HG03095 (cell line): ENCODE results near the gene TOX3.

Experiments used
- ATAC-seq: cut with Tn5 transposase; IDR thresholded peaks from one replicate; pipeline ENCODE4 v1.9.1; 2021; ENCODE audit warnings: moderate library complexity; ENCODE audit not compliant: unreplicated experiment

TOX3 gene

DNA sequence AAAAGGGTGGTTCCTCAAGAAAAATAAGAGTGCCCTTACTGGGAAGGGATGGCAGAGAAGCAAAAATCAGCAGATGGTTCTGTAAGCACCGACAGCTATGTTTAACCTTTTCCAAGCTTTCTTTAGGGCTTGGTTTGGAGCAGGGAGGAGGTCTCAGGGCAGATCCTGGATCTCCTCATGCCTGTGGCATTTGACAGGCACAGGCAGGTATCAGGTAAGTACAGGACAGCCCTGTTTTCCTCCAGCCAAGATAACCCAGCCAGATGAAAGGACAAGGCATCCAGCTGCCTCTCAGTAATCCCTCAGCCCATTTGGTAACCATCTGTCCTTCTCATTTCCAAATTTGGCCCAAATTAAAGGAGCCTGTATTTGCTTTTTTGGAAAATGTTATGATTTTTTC, 141.5 kb downstream of the TOX3 start:
- no peak for ATAC-seq

DNA sequence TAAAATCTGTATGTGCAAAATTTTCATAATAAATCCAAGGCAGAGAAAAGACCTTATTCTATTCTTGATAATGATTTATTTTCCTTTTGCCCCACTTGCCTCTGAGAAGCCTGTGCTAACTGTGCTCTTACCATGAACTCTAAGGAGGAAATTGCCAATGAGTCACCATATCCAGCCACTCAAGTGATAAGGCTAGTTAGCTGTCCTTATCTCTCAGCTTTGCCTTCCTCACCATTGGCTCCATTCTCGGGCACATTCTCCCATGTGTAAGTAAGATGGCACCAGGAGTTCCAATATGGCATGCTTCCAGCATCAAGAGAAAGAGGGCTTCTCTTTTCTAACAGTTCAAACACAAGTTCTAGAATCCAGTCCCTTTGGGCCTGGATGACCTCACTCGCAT, 142.4 kb downstream of the TOX3 start:
- ATAC-seq: no peak

DNA sequence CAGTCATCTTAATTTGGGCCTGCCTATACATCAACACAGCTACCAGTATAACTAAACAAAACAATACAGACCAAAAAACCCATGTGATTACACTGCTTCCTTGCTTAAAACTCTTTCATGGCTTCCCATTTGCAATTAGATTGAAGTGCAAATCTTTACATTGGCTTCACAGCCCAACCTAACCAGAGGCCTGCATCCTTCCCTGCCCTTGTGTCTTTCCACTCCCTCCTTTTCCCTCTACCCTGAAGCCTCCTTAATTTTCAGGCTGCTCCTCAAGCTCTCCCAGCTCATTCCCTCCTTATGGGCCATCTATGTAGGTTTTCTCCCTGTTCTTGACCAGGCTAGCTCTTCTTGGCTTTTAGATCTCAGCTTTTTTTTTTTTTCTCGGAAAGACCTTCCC, 147.8 kb downstream of the TOX3 start:
- no peak for ATAC-seq

DNA sequence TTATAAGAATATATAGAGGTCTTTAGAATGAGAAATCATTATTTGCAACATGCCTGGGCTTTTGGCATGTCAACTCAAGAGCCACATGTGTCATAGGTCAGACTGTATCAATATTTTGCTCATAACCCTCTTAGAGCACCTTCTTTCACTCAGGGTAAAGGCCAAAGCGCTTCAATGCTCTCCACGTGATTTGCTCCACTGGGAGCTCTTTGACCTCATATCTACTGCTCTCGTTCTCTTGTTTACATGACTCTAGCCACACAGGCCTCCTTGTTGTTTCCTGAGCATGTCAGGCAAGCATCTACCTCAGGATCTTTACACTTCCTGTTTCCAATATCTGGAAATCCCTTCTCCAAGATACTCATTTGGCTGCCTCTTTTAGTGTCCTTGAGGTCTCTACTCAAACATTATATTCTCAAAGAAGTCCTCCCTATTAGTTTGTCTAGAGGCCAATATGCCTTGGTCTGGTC, 148.4 kb downstream of the TOX3 start:
- ATAC-seq: no peak

DNA sequence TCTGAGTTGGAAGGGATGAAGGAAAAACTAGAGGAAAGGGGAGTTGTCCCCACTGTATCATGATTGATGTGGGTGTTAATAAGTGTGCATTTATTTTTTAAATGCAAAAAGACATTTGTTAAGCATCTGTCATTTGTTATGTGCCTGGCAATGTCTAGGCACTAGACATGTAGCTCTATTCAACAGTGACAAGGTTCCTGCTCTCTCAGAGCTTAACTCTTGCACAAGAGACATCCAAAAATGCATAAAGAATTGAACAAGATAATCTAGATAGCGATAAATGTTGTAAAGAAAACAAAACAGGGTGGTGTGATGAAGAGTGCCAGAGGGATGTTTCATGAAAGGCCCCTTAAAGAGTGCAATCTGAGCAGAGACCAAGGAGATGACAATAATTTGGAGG, 148.9 kb downstream of the TOX3 start:
- no peak for ATAC-seq

DNA sequence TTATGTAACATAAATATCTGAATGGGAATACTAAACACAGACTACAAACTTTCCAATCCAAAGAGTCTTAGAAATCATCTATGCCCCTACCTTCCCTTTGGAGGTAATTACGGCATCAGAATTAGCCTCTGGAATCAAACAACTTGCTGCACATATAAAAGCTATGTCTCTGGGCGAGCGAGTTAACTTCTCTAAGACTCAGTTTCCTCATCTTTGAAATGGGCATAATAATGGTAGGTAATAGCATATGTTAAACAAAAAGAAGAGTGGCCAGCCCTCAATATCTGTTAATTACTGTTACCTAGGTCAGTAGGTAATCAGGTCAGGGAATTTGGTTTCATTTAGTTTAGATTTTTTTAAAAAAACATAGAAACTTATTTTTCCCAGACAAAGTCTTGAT, 153.5 kb downstream of the TOX3 start:
- no peak for ATAC-seq

DNA sequence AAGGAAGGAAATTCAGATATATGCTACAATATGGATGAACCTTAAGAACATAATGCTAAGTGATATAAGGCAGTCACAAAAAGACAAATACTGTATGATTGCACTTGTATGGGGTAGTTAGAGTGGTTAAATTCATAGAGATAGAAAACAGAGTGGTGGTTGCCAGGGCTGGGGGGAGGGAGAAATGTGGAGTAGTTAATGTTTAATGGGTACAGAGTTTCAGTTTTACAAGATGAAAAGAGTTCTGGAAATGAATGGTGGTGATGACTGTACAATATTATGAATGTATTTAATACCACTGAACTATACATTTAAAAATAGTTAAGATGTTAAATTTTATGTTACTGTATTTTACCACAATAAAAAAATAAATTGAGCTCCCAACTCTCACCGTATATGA, 157.9 kb downstream of the TOX3 start:
- no peak for ATAC-seq
